HFFc6 (cell line): Measurements from ENCODE around the gene LENG8. TPM values are rescaled to one million over a fixed set of nuclear protein-coding genes. Genes with fewer than 3 reads are reported as not detected.

Source experiments
- DNase-seq: peaks from one replicate; pipeline ENCODE4 v3.0.0-alpha.2; 2018
- H3K27ac Mint-ChIP-seq: 2 replicates; pipeline ENCODE4 v1.8.0; 2020; ENCODE audit warnings: mild to moderate bottlenecking, mixed read lengths
- H3K27me3 Mint-ChIP-seq: 2 replicates; pipeline ENCODE4 v1.8.0; 2021; ENCODE audit warnings: mild to moderate bottlenecking, moderate library complexity, mixed read lengths; ENCODE audit not compliant: insufficient read depth
- H3K36me3 Mint-ChIP-seq: 2 replicates; pipeline ENCODE4 v1.8.0; 2021; ENCODE audit warnings: low read depth, mixed read lengths
- H3K4me1 Mint-ChIP-seq: 2 replicates; pipeline ENCODE4 v1.8.0; 2020; ENCODE audit warnings: low read depth, mixed read lengths
- H3K4me3 Mint-ChIP-seq: 2 replicates; pipeline ENCODE4 v1.8.0; 2020; ENCODE audit warnings: mild to moderate bottlenecking, moderate library complexity, mixed read lengths
- H3K9me3 Mint-ChIP-seq: 2 replicates; pipeline ENCODE4 v1.8.0; 2020; ENCODE audit warnings: mild to moderate bottlenecking, mixed read lengths
- total RNA-seq, 6 experiments: library from RNA; stranded (reverse); fragmentation: NEBNext Ultra II Directional; extraction: Animal tissue kit (Norgen Biotek cat#: 25700); gene quantifications; 2 replicates in 1 of 6; 3 replicates in 5 of 6; pipeline ENCODE4 v1.2.3, GENCODE V29; 2021
- TF ChIP-seq, protein P1 (sequence below): fragments of 200-600 bp; sonication (generic); IDR thresholded peaks from 2 replicates; pipeline ENCODE4 v1.5.0; 2021; ENCODE audit warnings: antibody characterized with exemption, mild to moderate bottlenecking

The LENG8 gene
- total RNA-seq, 6 experiments from 2014 or later: 70.7 to 76.5 (median 74.0) TPM

DNA sequence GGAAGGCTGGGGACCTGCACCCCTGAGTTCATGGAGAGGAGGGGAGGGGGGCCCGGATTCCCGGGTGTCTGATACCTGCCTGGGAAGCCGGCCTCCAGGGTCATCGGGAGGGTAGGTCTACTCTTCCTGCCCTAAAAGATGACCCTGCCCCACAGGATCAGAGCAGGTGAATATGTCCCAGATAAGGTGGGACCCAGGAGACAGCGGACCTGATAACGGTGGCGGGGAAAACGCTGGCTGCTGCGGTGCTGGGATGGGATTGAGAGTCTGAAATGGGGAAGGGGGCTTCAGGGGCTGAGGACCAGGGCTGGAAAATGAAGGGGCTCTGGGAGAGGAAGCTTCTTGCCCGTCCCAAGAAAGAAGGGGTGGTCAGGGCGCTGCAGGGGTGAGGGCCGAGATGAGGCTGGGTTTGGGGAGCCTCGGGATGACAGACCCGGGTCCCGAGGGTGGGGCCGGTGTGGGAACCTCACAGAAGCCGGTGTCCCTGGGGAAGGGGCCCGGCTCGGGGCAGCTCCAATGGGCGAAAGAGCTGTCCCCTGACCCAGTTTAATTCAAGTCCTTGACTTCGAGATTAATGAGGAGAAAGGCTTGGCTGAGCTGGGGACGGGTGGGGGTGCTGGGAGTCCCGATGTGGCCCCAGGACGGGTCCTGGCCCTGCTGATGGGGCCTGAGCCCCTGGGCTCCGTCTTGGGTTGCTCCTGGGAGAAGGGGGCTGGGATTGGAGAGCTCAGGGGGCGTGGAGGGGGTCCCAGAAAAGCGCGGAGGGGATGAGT is 32.9 kb upstream of the LENG8 start:
- peaks cover 26% of the 10 kb centered on the region for H3K9me3 Mint-ChIP-seq
- peaks cover 10% of the 10 kb centered on the region for H3K27me3 Mint-ChIP-seq
- peaks cover 9% of the 10 kb centered on the region; the same call in 1 of the 2 replicates for H3K36me3 Mint-ChIP-seq
- no peak overlapping the region for H3K27ac Mint-ChIP-seq
- H3K4me1 Mint-ChIP-seq: peaks cover 5% of the 10 kb centered on the region; the same call in 1 of the 2 replicates
- TF ChIP-seq, protein P1, sequence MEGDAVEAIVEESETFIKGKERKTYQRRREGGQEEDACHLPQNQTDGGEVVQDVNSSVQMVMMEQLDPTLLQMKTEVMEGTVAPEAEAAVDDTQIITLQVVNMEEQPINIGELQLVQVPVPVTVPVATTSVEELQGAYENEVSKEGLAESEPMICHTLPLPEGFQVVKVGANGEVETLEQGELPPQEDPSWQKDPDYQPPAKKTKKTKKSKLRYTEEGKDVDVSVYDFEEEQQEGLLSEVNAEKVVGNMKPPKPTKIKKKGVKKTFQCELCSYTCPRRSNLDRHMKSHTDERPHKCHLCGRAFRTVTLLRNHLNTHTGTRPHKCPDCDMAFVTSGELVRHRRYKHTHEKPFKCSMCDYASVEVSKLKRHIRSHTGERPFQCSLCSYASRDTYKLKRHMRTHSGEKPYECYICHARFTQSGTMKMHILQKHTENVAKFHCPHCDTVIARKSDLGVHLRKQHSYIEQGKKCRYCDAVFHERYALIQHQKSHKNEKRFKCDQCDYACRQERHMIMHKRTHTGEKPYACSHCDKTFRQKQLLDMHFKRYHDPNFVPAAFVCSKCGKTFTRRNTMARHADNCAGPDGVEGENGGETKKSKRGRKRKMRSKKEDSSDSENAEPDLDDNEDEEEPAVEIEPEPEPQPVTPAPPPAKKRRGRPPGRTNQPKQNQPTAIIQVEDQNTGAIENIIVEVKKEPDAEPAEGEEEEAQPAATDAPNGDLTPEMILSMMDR: no peak
- H3K4me3 Mint-ChIP-seq: no peak overlapping the region
- DNase-seq: no peak

DNA sequence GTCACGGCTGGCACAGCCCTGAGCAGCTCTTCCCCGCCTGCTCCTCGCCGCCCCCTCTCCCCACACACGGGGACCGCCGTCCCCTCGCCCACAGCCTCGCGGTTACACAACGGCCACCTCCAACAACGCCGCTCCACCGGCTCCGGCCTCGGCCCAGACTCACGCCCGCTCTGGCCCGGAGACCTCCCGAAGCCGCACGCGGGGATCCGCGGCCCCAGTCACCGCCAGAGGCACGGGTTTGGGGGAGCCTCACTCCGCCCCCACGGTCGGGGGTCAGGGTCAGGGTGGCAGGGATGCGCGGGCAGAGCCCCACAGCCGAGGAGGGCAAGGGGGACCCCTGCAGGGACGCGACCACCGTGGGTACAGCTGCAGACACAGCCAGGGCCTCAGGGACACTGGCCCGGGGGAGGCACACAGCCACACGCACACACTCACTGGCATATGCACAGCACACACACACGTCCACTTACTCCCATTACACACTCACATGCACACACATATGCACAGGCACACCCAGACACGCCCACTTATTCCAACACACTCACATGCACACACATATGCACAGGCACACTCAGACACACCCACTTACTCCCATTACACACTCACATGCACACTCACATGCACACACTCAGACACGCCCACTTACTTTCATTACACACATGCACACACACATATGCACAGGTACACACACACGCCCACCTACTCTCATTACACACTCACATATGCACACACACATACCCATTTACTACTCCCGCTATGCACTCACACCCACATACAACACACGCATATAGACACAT is 32.1 kb upstream of the LENG8 start:
- DNase-seq: no peak
- TF ChIP-seq, protein P1: no peak
- H3K27me3 Mint-ChIP-seq: peaks cover 10% of the 10 kb centered on the region
- H3K27ac Mint-ChIP-seq: no peak overlapping the region
- peaks cover 26% of the 10 kb centered on the region for H3K9me3 Mint-ChIP-seq
- H3K4me1 Mint-ChIP-seq: peaks cover 5% of the 10 kb centered on the region; the same call in 1 of the 2 replicates
- H3K4me3 Mint-ChIP-seq: no peak overlapping the region
- H3K36me3 Mint-ChIP-seq: peaks cover 9% of the 10 kb centered on the region; the same call in 1 of the 2 replicates

DNA sequence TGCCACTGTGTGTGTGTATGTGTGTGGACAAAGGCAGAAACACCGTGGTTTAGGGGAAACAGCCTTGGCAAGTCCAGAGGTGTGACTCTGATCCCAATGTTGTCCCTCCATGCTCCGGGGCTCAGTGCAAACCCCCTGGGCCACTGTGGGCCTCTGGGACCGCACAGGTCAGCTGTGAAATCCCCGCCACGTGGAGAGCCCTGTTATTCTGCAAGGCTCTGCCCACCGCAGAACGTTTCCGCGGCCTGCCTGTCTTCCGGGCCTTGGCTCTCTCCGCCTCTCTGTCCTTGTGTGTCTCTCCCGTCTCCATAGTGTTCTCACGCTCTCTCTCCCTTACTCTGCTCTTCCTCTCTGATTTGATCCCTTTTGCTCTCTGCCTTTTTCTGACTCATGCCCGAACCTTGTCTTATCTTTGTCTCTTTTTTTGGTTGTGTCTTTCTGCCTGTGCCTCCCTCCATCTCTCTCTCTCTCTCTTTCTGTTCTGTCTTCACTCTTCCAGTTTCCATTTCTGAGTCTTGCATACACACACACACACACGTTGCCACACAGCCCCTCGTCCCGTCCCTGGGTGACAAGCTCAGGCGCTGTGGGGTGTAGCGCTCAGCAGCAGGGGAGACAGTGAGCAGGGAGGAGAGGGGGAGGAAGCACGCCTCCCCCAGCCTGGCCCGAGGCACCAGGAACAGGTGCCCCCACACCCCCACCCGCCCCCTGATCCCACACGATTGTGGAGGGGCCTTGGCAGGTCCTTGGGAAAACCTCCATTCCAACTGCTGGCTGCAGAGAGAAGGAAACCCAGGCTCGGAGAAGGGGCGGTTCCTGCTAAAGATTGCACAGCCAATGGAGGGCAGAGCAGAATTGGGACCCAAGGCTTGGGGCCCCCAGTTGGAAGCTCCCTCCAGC is 30.7 kb upstream of the LENG8 start:
- peak; percentile 24 for DNase-seq
- Mint-ChIP-seq H3K4me1 (peaks cover 5% of the 10 kb centered on the region; the same call in 1 of the 2 replicates), H3K36me3 (peaks cover 9% of the 10 kb centered on the region; the same call in 1 of the 2 replicates), H3K27me3 (peaks cover 14% of the 10 kb centered on the region), H3K27ac (no peak overlapping the region), H3K9me3 (peaks cover 21% of the 10 kb centered on the region), H3K4me3 (no peak overlapping the region)
- TF ChIP-seq, protein P1: no peak

DNA sequence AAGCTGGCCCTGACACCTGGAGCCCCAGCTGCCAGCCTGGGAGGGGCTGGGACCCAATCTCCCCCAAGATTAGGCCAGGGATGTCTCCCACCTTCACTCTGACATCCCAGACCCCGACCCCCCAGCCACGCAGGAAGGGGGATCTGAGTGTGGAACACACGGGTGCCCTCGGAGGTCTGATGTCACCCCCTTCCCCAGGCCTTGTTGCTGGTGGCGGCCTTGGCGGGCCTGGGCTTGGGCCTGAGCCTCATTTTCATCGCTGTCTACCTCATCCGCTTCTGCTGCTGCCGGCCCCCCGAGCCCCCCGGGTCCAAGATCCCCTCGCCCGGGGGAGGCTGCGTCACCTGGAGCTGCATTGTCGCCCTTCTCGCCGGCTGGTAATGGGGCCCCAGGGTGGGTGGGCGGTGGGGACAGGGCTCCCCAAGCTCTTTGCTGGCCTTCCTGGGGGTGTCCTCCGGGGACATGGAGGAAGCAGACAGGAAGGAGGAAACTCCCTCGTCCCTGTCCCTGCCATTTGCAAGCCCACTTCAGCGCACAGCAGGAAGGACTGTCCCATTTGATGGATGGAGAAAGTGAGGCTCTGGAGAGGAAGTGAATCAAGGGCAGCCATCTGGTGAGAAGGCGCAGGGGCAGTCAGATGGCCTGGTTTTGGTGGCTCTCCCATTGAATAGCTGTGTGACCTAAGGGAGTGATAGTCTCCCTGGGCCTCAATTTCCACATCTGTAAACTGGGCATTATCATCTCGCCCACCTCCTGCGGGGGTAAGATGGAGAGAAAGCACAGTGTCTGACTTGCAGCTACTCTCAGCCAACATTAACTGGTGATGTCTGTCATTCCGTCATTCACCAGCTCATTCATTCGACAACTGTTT is 29.8 kb upstream of the LENG8 start:
- TF ChIP-seq, protein P1: no peak
- H3K4me3 Mint-ChIP-seq: no peak overlapping the region
- H3K27me3 Mint-ChIP-seq: peaks cover 12% of the 10 kb centered on the region
- DNase-seq: no peak
- peaks cover 13% of the 10 kb centered on the region for H3K9me3 Mint-ChIP-seq
- peaks cover 6% of the 10 kb centered on the region; the same call in 1 of the 2 replicates for H3K36me3 Mint-ChIP-seq
- no peak overlapping the region for H3K27ac Mint-ChIP-seq
- H3K4me1 Mint-ChIP-seq: peaks cover 5% of the 10 kb centered on the region; the same call in 1 of the 2 replicates
